Activated T-cell treated with anti-CD3 and anti-CD28 coated beads, Interleukin-2, amount 50 U/mL, for 24 hours (primary cell): Measurements from ENCODE around the gene SLC6A19.
"Not testable (repeated sequence)": the region's sequence is repeated elsewhere in the genome, so short reads cannot be mapped to it uniquely, and the experiment has no call there.

Experiments used
- DNase-seq: peaks from one replicate; pipeline ENCODE4 v3.0.0-alpha.2; 2020
- H3K27ac Mint-ChIP-seq: 2 replicates; pipeline ENCODE4 v1.8.0; 2020; ENCODE audit warnings: mild to moderate bottlenecking, mixed read lengths
- H3K27me3 Mint-ChIP-seq: 2 replicates; pipeline ENCODE4 v1.8.0; 2020; ENCODE audit warnings: mixed read lengths
- H3K36me3 Mint-ChIP-seq: 2 replicates; pipeline ENCODE4 v1.8.0; 2020; ENCODE audit warnings: low read depth, mixed read lengths
- H3K4me1 Mint-ChIP-seq: 2 replicates; pipeline ENCODE4 v1.8.0; 2020; ENCODE audit warnings: low read depth, mixed read lengths
- H3K4me3 Mint-ChIP-seq: 2 replicates; pipeline ENCODE4 v1.8.0; 2020; ENCODE audit warnings: mild to moderate bottlenecking, moderate library complexity, mixed read lengths
- H3K9me3 Mint-ChIP-seq: 2 replicates; pipeline ENCODE4 v1.8.0; 2020; ENCODE audit warnings: mixed read lengths

Gene SLC6A19

DNA sequence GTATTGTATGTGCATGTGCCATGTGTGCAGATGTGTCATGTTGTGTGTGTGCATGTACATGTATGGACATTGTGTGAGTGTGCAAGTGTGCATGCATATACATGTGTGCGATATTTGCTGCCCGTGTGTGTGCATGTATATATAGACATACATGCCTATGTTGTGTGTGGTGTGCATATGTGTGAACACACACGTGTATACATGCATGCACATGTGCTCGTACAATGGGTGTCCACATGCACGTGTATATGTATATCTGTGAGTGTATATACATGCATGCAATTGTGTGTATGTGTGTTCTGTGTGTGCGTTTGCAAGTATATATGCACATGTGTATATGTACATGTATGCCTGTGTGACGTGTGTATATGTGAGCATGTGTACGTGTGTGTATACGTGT lies 20.8 kb downstream of the SLC6A19 start:
- DNase-seq, result no peak
- Mint-ChIP-seq H3K27me3 (no peaks in the 10 kb centered on the region), H3K4me1 (peaks cover 5% of the 10 kb centered on the region), H3K36me3 (no peaks in the 10 kb centered on the region), H3K27ac (no peak overlapping the region), H3K9me3 (no peaks in the 10 kb centered on the region), H3K4me3 (no peak overlapping the region)

DNA sequence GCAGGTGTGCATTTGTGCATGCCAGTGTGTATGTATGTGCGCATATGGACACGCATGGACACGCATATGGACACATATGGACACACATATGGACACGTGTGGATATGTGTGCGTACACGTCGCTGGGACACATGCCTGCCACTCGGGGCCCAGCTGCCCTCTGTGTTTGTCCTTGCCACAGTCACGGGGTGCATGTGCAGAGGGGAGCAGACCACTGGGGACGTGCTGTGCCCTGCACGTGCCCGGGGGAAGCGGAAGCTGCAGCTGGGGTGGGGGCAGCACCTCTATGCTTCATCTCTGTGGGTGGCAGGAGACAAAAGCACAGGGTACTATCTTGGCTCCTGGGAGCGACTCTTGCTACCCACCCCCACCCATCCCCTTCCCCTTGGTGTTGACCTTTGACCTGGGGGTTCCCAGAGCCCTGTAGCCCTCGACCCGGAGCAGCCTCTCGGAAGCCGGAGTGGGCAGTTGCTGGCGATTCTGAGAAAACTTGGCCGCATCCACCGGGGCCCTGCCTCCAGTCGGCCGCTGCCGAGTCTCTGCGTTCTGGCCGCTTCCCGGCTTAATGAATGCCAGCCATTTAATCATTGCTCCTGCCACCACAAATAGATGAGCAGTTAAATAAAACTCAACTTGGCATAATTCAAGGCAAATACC lies 21.4 kb downstream of the SLC6A19 start:
- no peaks in the 10 kb centered on the region for H3K9me3 Mint-ChIP-seq
- H3K4me1 Mint-ChIP-seq, result peaks cover 3% of the 10 kb centered on the region
- no peak overlapping the region for H3K4me3 Mint-ChIP-seq
- H3K36me3 Mint-ChIP-seq, result no peaks in the 10 kb centered on the region
- H3K27me3 Mint-ChIP-seq, result no peaks in the 10 kb centered on the region
- H3K27ac Mint-ChIP-seq, result no peak overlapping the region
- no peak for DNase-seq

DNA sequence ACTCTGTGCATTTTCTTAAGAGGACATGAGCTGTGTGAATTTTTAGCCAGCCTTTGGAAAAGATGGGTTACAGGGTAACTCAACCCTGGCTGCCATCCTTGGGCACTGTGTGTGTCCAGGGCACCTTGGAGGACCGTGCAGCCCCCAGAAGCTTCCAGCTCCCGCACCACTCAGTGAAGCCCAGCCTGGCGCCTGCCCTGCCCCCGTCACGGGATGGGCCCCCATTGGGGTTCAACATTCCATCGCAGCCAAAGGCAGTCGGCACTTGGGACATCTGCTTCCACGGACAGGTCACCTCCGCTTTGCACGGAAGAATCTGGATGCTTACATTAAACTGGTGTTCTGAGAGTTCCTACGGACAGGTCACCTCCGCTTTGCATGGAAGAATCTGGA lies 21.9 kb downstream of the SLC6A19 start:
- no peak for DNase-seq
- peaks cover 5% of the 10 kb centered on the region for H3K27me3 Mint-ChIP-seq
- no peak overlapping the region for H3K4me3 Mint-ChIP-seq
- no peak overlapping the region for H3K27ac Mint-ChIP-seq
- no peaks in the 10 kb centered on the region for H3K9me3 Mint-ChIP-seq
- H3K4me1 Mint-ChIP-seq, result peaks cover 3% of the 10 kb centered on the region
- H3K36me3 Mint-ChIP-seq, result no peaks in the 10 kb centered on the region

DNA sequence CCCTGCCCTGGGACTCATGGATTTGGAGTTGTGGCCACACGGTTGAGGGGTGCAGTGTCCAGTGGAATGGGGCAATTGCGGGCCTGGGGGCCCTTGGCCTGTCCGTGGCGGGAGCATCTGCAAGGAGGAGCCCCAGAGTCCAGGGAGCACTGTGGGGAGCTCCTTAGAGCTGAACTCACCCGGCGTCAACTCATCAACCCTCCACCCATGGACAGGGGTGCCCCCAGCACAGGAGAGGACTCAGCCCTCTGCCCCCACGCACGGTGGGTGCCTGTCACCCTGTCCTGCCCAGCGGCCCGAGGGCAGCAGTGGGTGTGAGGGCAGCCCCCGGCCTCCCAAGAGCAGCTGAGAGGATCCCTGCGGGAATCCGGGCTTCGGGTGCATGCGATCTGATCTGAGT lies 23.2 kb downstream of the SLC6A19 start:
- H3K27me3 Mint-ChIP-seq, result peaks cover 17% of the 10 kb centered on the region

DNA sequence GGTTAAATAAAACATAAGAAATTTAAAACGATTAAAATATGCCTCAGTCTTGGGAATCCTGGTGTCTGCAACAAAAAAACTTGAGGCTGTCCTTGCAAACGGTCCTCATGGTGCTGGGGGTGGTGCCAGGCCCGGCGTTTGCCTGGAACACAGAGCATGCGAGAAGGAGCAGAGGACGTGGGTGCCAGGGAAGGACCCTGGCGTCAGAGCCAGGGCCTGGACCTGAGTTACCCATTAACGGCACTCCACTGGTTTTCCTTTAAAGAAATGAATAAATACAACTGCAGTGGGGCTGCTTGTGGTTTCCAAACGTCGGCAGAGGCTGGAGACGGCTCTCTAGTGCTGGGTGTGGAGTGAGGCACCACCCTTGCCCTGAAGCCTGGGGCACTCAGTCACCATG lies 23.7 kb downstream of the SLC6A19 start, which contains the start of gene SLC6A18:
Gene SLC6A18, plus strand, starts transcription at position 301 of the 400 bp plus-strand sequence. Its CDS starts 97 bp downstream, at position 398.
- peaks cover 17% of the 10 kb centered on the region for H3K27me3 Mint-ChIP-seq
- DNase-seq, result no peak
- no peak within 1 kb of the TSS for H3K27ac Mint-ChIP-seq
- H3K36me3 Mint-ChIP-seq, result no peaks in the 10 kb centered on the region
- no peak within 1 kb of the TSS for H3K4me3 Mint-ChIP-seq
- peaks cover 8% of the 10 kb centered on the region for H3K4me1 Mint-ChIP-seq
- H3K9me3 Mint-ChIP-seq, result no peaks in the 10 kb centered on the region

More for the DNA sequence above, 23.2 kb downstream of the SLC6A19 start:
- Mint-ChIP-seq H3K4me1 (peaks cover 8% of the 10 kb centered on the region), H3K36me3 (no peaks in the 10 kb centered on the region), H3K9me3 (no peaks in the 10 kb centered on the region), H3K4me3 (no peak overlapping the region), H3K27ac (no peak overlapping the region)
- DNase-seq, result no peak

DNA sequence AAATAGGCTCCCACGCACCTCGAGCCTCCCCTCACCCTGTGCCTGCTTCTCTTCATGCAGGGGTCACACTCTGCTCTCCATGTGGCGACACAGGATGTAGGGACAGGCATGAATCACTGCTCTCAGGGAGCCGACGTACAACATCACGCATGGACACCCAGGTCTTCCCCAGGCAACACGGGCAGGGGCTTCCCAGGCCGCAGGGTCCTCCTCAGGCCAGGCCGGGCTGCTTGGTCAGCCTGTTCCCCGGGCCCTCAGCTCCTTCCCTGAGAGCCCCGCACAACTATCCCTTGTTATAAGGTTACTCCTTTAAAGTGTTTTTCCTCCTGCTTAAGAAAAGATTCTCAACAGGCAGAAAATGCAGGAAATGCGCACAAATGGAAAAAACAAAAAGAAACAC lies 24.8 kb downstream of the SLC6A19 start:
- Mint-ChIP-seq H3K27me3 (peaks cover 20% of the 10 kb centered on the region), H3K9me3 (no peaks in the 10 kb centered on the region), H3K27ac (no peak overlapping the region), H3K4me3 (no peak overlapping the region), H3K4me1 (peaks cover 8% of the 10 kb centered on the region), H3K36me3 (no peaks in the 10 kb centered on the region)
- DNase-seq, result no peak

DNA sequence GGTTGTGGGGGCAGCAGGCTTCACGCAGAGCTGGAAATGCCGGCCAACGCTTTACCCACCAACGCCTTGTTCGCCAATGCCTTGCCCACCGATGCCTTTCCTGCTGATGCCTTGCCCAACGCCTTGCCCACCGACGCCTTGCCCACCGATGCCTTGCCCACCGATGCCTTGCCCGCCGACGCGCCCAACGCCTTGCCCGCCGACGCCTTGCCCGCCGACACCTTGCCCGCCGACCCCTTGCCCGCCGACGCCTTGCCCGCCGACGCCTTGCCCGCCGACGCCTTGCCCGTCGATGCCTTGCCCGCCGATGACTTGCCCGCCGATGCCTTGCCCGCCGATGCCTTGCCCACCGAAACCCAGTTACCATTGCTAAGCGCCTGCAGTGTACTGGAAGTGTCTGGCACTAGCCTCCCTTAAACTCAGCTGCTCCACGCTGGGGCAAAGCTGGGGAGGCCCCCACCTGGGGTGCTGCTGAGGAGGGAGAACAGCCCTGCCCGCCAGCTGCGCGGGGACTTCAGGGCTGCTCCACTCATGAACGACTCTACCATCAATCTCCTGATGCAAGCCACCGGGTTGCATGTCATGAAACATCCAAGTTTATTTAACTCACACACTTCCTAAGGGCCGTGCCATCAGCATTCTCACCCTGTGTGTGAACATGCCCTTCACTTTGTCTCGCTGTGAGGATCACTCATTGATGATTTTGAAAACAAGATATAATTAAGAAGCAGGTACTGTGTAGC lies 25.6 kb downstream of the SLC6A19 start:
- peaks cover 20% of the 10 kb centered on the region for H3K27me3 Mint-ChIP-seq
- no peak for DNase-seq
- H3K36me3 Mint-ChIP-seq, result no peaks in the 10 kb centered on the region
- H3K27ac Mint-ChIP-seq, result no peak overlapping the region
- H3K4me3 Mint-ChIP-seq, result no peak overlapping the region
- H3K9me3 Mint-ChIP-seq, result no peaks in the 10 kb centered on the region
- H3K4me1 Mint-ChIP-seq, result peaks cover 8% of the 10 kb centered on the region

DNA sequence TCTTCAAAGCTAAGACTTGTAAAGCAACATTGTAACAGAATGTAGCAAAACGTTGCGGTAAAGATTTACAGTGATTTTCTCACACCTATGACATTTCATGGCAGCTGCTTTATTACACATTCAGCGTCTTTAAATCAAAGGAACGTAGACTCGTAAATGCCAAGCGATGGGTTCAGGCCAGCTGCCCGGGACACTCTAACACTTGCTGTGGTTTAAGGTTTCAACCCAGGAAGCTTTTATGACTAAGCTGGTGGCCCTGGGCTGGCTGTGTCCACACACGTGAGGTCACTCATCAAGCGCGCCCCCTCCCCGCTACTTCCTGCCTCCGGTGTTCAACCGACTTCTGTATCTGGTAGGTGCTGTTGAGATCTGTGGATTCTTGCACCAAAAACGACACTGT lies 26.3 kb downstream of the SLC6A19 start:
- Mint-ChIP-seq H3K9me3 (no peaks in the 10 kb centered on the region), H3K4me3 (no peak overlapping the region), H3K27me3 (peaks cover 20% of the 10 kb centered on the region), H3K36me3 (no peaks in the 10 kb centered on the region), H3K4me1 (peaks cover 8% of the 10 kb centered on the region), H3K27ac (no peak overlapping the region)
- no peak for DNase-seq

DNA sequence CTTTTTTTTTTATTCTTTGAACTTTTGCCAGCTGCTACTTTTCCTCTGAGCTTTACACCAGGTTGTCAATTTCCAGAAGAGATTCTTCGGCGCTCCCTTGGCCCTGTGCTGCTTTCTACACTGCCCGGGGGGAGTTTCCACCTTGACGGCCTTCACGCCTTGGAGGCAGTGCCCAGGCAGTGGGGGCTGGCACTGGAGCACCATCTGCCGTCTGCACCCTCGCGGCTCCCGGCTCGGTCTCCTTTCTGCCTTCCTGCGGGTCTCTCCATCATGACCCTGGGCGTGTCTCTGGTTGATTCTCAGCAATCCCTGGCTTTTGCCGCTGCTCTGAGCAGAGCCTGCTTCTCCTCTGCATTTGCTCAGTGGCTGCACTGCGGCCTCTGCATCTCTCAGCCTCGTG lies 26.7 kb downstream of the SLC6A19 start:
- Mint-ChIP-seq H3K27ac (no peak overlapping the region), H3K27me3 (peaks cover 20% of the 10 kb centered on the region), H3K4me3 (no peak overlapping the region), H3K36me3 (no peaks in the 10 kb centered on the region), H3K4me1 (peaks cover 8% of the 10 kb centered on the region), H3K9me3 (no peaks in the 10 kb centered on the region)
- DNase-seq, result no peak

DNA sequence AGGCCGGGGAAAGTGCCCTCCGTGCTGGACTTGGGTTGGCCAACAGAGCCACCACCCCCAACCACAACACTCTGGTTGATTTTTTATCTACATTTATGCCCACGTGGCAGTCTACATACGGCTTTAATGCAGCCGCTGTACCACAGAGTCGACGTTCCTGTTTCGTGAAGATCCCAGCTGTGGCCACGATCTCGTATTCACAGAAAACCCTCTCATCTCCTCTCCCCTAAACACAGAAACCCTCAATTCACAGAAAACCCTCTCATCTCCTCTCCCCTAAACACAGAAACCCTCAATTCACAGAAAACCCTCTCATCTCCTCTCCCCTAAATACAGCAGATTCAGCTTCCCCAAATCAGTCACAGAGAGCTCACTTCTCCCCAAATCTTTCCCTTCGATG lies 27.6 kb downstream of the SLC6A19 start:
- not testable (repeated sequence) for H3K36me3 Mint-ChIP-seq, H3K27ac Mint-ChIP-seq

DNA sequence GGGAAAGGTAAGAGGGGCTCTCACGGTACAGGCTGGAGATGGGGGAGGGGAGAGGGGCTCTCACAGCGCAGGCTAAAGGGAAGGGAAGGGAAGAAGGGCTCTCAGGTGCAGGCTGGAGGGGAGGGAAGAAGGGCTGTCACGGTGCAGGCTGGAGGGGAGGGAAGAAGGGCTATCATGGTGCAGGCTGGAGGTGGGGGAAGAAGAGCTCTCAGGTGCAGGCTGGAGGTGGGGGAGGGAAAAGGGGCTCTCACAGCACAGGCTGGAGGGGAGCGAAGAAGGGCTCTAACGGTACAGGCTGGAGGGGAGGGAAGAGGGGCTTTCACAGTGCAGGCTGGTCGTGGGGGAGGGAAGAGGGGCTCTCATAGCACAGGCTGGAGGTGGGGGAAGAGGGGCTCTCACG lies 28.4 kb downstream of the SLC6A19 start:
- H3K4me1 Mint-ChIP-seq, result peaks cover 8% of the 10 kb centered on the region
- no peak overlapping the region for H3K4me3 Mint-ChIP-seq
- no peak overlapping the region for H3K27ac Mint-ChIP-seq
- no peak for DNase-seq
- no peaks in the 10 kb centered on the region for H3K36me3 Mint-ChIP-seq
- H3K9me3 Mint-ChIP-seq, result no peaks in the 10 kb centered on the region
- H3K27me3 Mint-ChIP-seq, result peaks cover 20% of the 10 kb centered on the region

More for the DNA sequence above, 27.6 kb downstream of the SLC6A19 start:
- peaks cover 20% of the 10 kb centered on the region for H3K27me3 Mint-ChIP-seq
- not testable (repeated sequence) for DNase-seq, H3K9me3 Mint-ChIP-seq, H3K4me3 Mint-ChIP-seq, H3K4me1 Mint-ChIP-seq

DNA sequence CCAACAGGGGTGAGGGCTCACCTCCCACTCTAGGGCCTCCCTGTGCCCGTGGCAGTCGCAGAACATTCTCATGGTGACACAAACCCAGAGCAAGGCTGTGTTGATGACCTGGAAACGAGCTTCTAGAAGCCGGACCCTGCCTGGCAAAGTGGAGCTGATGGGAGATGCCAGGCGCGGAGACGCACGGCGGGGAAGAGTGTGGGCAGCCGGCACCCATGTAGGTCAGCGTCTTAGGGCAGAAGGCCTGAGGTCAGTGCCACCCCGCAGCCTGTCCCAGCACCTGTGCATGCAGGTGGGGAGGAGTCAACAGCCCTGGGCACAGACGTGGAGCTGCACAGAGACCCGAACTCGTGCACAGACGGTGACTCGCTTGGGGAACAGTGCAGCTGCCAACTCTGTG lies 29.2 kb downstream of the SLC6A19 start:
- H3K27me3 Mint-ChIP-seq, result peaks cover 20% of the 10 kb centered on the region
- no peak for DNase-seq
- H3K9me3 Mint-ChIP-seq, result peaks cover 1% of the 10 kb centered on the region
- H3K4me3 Mint-ChIP-seq, result no peak overlapping the region
- H3K36me3 Mint-ChIP-seq, result no peaks in the 10 kb centered on the region
- no peak overlapping the region for H3K27ac Mint-ChIP-seq
- H3K4me1 Mint-ChIP-seq, result peaks cover 8% of the 10 kb centered on the region

DNA sequence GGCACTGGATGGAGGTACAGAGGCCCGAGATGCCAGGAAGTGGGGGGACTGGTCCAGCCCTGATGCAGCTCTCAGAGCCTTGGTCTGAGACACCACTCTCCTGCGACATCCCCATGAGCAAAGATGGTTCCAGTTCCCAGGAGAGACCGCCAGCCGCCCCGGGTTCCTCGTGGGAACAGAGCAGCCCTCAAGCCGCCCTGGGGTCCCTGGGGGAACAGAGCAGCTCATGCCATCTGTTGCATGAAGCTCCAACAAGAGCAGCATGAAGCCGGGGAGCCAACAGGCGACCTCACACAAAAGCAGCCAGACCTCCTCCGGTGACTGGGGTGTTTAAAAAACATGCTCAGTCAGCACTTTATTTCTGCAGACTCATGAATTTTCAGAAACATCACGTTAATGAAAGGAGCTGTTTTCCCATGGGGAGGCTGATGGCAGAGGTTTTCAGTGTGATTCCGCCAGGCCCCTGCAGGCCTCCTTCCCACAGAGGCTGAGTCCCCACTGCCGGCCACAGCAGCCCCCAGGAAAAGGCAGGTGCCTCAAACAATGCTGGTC lies 30.0 kb downstream of the SLC6A19 start:
- Mint-ChIP-seq H3K4me3 (no peak overlapping the region), H3K27ac (no peak overlapping the region), H3K27me3 (peaks cover 20% of the 10 kb centered on the region), H3K9me3 (peaks cover 9% of the 10 kb centered on the region), H3K36me3 (no peaks in the 10 kb centered on the region), H3K4me1 (peaks cover 8% of the 10 kb centered on the region)
- DNase-seq, result no peak

DNA sequence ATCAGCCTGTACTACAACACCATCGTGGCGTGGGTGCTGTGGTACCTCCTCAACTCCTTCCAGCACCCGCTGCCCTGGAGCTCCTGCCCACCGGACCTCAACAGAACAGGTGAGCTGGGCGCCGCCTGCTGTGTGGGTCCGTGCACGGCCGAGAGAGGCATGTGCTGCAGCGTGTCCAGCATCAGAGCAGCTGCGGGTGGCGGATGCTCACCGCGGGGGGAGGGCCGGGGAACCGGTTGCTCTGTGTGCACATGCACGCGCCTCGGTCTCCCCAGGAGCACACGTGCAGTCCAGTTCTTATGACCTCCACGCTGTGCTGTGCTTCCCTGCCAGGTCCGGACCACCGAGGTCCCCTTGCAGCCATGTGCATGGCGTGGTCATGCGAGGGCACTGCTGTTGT lies 31.4 kb downstream of the SLC6A19 start:
- Mint-ChIP-seq H3K27me3 (peaks cover 20% of the 10 kb centered on the region), H3K4me3 (no peak overlapping the region), H3K9me3 (peaks cover 11% of the 10 kb centered on the region), H3K36me3 (no peaks in the 10 kb centered on the region), H3K27ac (no peak overlapping the region), H3K4me1 (peaks cover 7% of the 10 kb centered on the region)
- no peak for DNase-seq

DNA sequence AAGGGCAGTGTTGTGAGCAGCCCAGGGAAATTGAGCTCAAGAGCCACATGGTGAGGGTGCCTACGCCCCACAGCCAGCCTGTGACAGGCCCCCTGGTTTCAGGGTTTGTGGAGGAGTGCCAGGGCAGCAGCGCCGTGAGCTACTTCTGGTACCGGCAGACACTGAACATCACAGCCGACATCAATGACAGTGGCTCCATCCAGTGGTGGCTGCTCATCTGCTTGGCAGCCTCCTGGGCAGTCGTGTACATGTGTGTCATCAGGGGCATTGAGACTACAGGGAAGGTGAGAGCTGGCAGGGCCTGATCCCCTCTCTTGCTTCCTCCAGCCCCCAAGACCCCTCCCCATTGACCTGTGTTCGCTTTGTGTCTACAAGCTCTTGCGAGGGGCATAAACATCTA lies 34.0 kb downstream of the SLC6A19 start:
- Mint-ChIP-seq H3K4me3 (no peak overlapping the region), H3K36me3 (no peaks in the 10 kb centered on the region), H3K4me1 (no peaks in the 10 kb centered on the region), H3K9me3 (peaks cover 11% of the 10 kb centered on the region), H3K27ac (no peak overlapping the region), H3K27me3 (peaks cover 2% of the 10 kb centered on the region)
- no peak for DNase-seq
